ENCODE data around the gene FRMD5. TPM values are rescaled to one million over a fixed set of nuclear protein-coding genes. Genes with fewer than 3 reads are reported as not detected.
A peak's percentile ranks its signal among the peaks of the same experiment; 100 is the strongest.
"Not testable (repeated sequence)": the region's sequence is repeated elsewhere in the genome, so short reads cannot be mapped to it uniquely, and the experiment has no call there.

The FRMD5 gene
- total and polyA plus RNA-seq, 5 donors, result 20.8 to 88.6 (median 44.6) TPM

DNA sequence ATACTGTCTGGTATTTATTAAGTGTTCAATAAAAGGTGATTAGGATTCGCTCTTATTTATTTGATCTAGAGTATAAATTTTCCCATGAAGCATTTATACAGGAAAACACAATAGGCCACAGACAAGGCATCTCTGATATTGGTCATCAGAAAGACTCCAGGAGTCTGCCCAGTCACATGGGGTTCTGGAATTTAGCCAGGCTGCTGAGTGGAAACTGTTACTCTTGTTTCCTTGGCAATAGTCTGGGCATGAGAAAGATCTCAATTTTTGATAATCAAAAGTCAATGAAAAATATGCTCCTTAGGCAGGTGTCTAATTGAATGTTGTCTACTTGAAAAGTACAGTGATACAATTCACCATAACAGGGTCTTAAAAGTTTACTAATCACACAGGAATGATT lies 161.2 kb downstream of the FRMD5 start:
- Histone ChIP-seq H3K27ac (ENCODE audit: low read length) (no peak overlapping the region), H3K4me3 (ENCODE audit: low read length) (no peak overlapping the region), H3K9me3 (ENCODE audit: control insufficient read depth, low read length) (no peaks in the 10 kb centered on the region), H3K27me3 (ENCODE audit: control insufficient read depth, insufficient read depth) (no peaks in the 10 kb centered on the region), H3K4me1 (ENCODE audit: control insufficient read depth, insufficient read depth, low read length) (no peaks in the 10 kb centered on the region)
- WGBS, result 77% methylated on average over 1 of the region's 1 CpG
- ATAC-seq, result no peak
- intact Hi-C loops (cut with DNase I), result no loop called here
- peak in 1 of 3 donors; percentile 16 for DNase-seq

DNA sequence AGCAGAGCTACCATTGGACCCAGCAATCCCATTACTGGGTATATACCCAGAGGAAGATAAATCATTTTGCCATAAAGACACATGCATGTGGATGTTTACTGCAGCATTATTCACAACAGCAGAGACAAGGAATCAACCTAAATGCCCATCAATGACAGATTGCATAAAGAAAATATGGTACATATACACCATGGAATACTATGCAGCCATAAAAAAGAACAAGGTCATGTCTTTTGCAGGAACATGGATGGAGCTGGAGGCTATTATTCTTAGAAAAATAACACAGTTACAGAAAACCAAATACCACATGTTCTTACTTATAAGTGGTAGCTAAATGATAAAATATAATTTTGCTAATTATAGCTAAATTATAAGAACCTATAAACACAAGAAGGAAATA lies 162.3 kb downstream of the FRMD5 start:
- H3K4me3 ChIP-seq (ENCODE audit: low read length); DNase-seq; H3K9me3 ChIP-seq (ENCODE audit: control insufficient read depth, low read length); H3K27me3 ChIP-seq (ENCODE audit: control insufficient read depth, insufficient read depth); H3K27ac ChIP-seq (ENCODE audit: low read length); H3K4me1 ChIP-seq (ENCODE audit: control insufficient read depth, insufficient read depth, low read length); ATAC-seq; intact Hi-C loops (cut with DNase I): not testable (repeated sequence)

DNA sequence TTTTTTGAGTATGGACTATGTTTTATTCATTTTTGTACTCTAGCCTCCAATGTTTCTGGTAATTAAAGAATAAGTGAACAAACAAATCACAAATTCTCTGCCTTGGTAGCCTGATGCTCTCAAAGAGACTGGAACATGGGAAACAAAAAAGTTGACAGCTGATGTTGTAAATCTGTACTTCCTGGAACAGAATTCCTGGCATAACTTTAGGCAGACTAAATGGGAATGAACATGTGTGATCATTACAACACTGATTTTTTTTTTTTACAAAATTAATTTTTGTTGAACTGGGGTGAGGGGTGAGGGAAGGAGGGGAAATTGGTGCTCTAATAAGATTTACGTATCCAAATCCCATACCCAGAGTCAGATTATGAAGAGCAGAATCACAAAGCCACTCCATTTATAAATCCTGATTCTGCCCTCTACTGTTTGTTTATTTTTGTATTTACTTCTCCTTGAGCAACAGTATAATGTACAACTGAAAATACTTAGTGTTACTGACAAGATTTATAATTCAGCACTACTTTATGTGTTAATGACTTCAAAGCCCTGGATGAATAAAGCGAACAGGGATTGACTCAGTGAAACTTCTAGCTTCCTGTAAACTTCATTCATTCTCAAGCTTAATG lies 165.0 kb downstream of the FRMD5 start:
- Histone ChIP-seq H3K27ac (ENCODE audit: low read length) (no peak overlapping the region), H3K9me3 (ENCODE audit: control insufficient read depth, low read length) (no peaks in the 10 kb centered on the region), H3K4me1 (ENCODE audit: control insufficient read depth, insufficient read depth, low read length) (no peaks in the 10 kb centered on the region), H3K4me3 (ENCODE audit: low read length) (no peak overlapping the region), H3K27me3 (ENCODE audit: control insufficient read depth, insufficient read depth) (no peaks in the 10 kb centered on the region)
- DNase-seq, result no peak
- ATAC-seq, result peak in 1 of 2 donors; percentile 45
- intact Hi-C loops (cut with DNase I), result no loop called here
- 53% methylated on average over 2 of the region's 2 CpGs for WGBS

DNA sequence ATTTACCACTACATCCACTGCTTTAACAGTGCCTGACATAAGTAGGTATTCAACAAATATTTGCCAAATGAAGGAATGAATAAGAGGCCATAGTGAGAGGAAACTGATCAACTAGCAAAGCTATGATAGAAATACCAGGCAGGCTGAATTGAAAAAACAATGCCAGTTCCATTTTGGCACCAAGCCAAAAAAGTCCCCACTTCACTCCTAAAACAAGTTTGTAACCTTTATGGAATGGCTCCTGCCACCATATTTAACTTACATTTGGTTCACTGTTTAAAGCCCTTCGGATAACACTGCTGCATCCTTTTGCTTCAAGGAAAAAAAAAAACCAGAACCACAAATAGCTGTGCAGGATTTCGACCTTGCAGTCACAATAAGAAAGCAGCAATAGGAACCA lies 166.1 kb downstream of the FRMD5 start:
- no peak overlapping the region for H3K27ac ChIP-seq (ENCODE audit: low read length)
- H3K4me1 ChIP-seq (ENCODE audit: control insufficient read depth, insufficient read depth, low read length), result no peaks in the 10 kb centered on the region
- WGBS, result 60% methylated on average over 2 of the region's 2 CpGs
- no peak overlapping the region for H3K4me3 ChIP-seq (ENCODE audit: low read length)
- intact Hi-C loops (cut with DNase I), result no loop called here
- ATAC-seq, result no peak
- no peaks in the 10 kb centered on the region for H3K27me3 ChIP-seq (ENCODE audit: control insufficient read depth, insufficient read depth)
- H3K9me3 ChIP-seq (ENCODE audit: control insufficient read depth, low read length), result no peaks in the 10 kb centered on the region
- no peak for DNase-seq

DNA sequence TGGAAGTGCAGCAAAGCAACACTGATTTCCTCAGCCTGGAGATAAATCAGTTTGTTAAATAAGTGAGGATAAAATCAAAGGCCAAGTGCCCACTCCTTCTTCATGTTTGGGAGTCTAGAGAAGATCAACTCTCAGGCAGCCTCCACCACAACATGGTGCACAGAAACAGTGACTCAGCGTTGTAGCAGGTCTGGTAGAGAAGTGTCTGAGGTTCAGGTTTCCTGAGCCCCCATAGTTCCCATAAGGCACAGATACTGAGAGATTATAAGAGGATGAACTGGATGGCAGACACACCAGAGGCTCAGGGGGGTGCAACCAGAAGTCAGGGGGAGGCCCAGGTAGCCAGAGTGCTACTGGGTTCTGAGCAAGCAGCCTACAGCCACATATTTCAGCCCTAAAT lies 166.7 kb downstream of the FRMD5 start:
- Histone ChIP-seq H3K27ac (ENCODE audit: low read length) (no peak overlapping the region), H3K9me3 (ENCODE audit: control insufficient read depth, low read length) (no peaks in the 10 kb centered on the region), H3K4me3 (ENCODE audit: low read length) (no peak overlapping the region), H3K4me1 (ENCODE audit: control insufficient read depth, insufficient read depth, low read length) (no peaks in the 10 kb centered on the region), H3K27me3 (ENCODE audit: control insufficient read depth, insufficient read depth) (no peaks in the 10 kb centered on the region)
- ATAC-seq, result no peak
- intact Hi-C loops (cut with DNase I), result no loop called here
- 78% methylated on average over 1 of the region's 1 CpG for WGBS
- no peak for DNase-seq

DNA sequence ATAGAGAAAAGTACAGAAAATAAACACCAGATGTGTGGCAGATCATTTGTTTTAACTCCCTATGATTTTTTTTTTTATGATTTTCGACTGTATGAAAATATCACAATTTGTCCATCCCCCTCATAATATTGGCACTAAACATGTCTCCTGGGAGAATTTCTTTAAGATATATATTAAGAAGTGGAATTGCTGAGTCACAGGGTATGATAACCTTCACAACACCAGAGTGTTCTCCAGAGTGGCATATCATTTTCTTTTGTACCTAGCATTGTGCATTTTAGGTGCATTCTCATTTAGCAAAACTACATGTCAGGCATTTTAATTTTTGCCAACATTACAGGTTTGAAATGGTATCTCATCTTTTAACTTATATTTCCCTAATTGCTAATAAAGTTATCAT lies 170.9 kb downstream of the FRMD5 start:
- H3K4me1 ChIP-seq (ENCODE audit: control insufficient read depth, insufficient read depth, low read length), result no peaks in the 10 kb centered on the region
- DNase-seq, result no peak
- WGBS, result 62% methylated on average over 1 of the region's 1 CpG

DNA sequence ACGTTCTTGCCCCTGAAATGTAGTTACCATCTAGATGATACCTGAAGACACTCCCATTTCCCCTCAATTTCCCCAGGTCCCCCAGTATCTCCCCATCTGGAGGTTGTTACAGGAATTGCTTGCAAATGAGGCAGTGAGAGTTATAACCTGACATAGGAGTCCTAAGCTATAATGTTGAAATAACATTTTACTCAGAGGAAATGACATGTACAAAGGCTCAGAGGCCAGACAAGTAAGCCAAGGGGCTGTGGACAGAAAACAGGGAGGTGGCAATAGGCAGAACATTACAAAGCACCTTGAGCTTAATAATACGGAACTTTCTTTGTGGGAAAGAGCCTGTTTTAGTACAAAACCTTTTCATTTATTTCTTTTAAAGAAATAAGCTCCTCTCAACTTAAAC lies 171.9 kb downstream of the FRMD5 start:
- ATAC-seq, result no peak
- no peaks in the 10 kb centered on the region for H3K9me3 ChIP-seq (ENCODE audit: control insufficient read depth, low read length)
- no peaks in the 10 kb centered on the region for H3K4me1 ChIP-seq (ENCODE audit: control insufficient read depth, insufficient read depth, low read length)
- intact Hi-C loops (cut with DNase I), result no loop called here
- no peak overlapping the region for H3K4me3 ChIP-seq (ENCODE audit: low read length)
- WGBS, result 84% methylated on average over 2 of the region's 2 CpGs
- H3K27ac ChIP-seq (ENCODE audit: low read length), result no peak overlapping the region
- H3K27me3 ChIP-seq (ENCODE audit: control insufficient read depth, insufficient read depth), result no peaks in the 10 kb centered on the region
- no peak for DNase-seq

More for the DNA sequence above, 170.9 kb downstream of the FRMD5 start:
- intact Hi-C loops (cut with DNase I), result no loop called here
- ATAC-seq, result no peak
- H3K9me3 ChIP-seq (ENCODE audit: control insufficient read depth, low read length), result no peaks in the 10 kb centered on the region
- no peak overlapping the region for H3K27ac ChIP-seq (ENCODE audit: low read length)
- no peak overlapping the region for H3K4me3 ChIP-seq (ENCODE audit: low read length)
- H3K27me3 ChIP-seq (ENCODE audit: control insufficient read depth, insufficient read depth), result no peaks in the 10 kb centered on the region

DNA sequence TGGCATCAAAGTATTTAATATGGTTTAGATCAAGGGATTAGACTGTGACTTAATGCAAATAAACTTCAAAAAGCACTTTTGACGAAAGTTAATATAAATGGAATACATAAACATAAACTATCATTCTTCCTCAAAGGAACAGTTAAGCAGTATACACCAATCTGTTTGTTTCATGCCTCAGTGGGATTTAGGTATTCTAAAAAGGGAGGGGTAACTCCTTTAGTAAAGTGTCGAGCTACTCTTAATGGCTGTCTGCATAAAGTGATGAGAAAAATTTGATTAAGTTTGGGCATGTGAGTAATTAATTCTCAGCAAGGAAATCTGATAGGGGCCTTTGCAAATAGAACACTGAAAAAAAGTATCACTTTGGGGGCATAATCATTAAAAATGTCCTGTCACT lies 176.9 kb downstream of the FRMD5 start:
- 89% methylated on average over 2 of the region's 2 CpGs for WGBS
- ATAC-seq (no peak), DNase-seq (no peak)
- Histone ChIP-seq H3K4me1 (ENCODE audit: control insufficient read depth, insufficient read depth, low read length) (no peaks in the 10 kb centered on the region), H3K27ac (ENCODE audit: low read length) (no peak overlapping the region), H3K9me3 (ENCODE audit: control insufficient read depth, low read length) (no peaks in the 10 kb centered on the region), H3K27me3 (ENCODE audit: control insufficient read depth, insufficient read depth) (no peaks in the 10 kb centered on the region), H3K4me3 (ENCODE audit: low read length) (no peak overlapping the region)
- intact Hi-C loops (cut with DNase I), result no loop called here

DNA sequence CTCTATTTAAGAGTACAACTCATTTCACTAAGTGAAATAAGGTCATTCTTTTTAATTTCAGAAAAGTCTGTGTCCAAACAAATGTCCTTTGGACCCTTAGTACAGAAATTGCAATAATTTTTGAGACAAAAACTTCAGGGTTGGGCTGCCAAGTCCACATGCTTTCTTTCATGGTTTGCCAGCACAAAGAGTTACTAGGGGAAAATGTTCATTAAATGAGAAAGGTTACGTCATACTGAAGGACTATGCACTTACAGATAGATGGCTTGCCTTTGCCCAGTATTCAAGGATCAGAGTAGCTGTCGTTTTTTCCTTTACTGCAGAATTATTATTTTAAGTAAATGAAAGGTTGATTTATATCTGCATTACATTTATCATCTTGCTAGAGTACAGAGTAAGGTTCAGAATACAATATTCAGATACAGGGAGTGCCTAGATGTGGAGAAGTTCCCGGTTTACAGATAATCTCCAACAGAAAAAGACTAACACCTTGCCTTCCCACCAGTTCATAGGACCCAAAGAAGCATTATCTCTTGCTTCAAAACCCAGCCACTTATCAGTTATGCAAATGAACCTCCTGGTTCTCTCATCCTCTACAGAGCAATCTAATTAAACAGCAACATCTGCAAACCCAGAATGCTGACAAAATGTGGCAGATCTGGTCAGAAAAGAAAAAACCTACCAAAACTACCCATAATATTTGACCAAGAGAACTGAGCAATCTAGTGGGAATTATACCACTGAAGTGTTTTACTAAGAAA lies 179.3 kb downstream of the FRMD5 start:
- H3K9me3 ChIP-seq (ENCODE audit: control insufficient read depth, low read length), result no peaks in the 10 kb centered on the region
- WGBS, result 52% methylated on average over 3 of the region's 3 CpGs
- intact Hi-C loops (cut with DNase I), result no loop called here
- no peak for DNase-seq
- H3K4me1 ChIP-seq (ENCODE audit: control insufficient read depth, insufficient read depth, low read length), result no peaks in the 10 kb centered on the region
- ATAC-seq, result no peak
- H3K4me3 ChIP-seq (ENCODE audit: low read length), result no peak overlapping the region
- H3K27ac ChIP-seq (ENCODE audit: low read length), result no peak overlapping the region
- H3K27me3 ChIP-seq (ENCODE audit: control insufficient read depth, insufficient read depth), result no peaks in the 10 kb centered on the region

DNA sequence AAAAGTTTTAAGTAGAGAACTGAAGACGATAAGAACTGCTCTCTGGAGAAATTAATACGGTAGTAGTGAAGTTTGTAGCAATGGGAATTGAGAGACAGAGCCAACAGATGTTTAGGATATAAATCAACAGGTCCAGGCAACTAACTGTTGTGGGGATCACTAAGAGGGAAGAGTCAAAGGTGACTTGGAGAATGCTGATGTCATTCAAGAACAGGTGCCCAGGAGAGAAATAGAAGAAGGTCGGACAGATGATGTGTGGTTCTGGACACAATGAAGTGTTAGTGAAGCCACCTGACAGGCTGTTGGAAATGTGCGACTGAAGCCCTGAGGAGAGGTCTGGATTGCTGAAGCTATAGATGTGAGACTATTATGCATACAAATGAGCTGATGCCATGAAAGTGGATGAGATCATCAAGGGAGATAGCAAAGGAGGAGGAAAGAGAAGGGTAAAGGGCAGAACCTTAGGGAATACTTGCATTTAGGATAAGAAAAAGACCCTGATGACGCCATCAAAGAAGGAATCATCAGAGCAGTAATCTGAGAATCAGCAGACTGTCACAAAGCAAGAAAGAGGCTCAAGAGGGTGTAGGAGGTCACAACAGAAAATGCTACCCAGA lies 183.7 kb downstream of the FRMD5 start:
- intact Hi-C loops (cut with DNase I), result no loop called here
- ATAC-seq, result no peak
- Histone ChIP-seq H3K4me1 (ENCODE audit: control insufficient read depth, insufficient read depth, low read length) (no peaks in the 10 kb centered on the region), H3K27ac (ENCODE audit: low read length) (no peak overlapping the region), H3K9me3 (ENCODE audit: control insufficient read depth, low read length) (no peaks in the 10 kb centered on the region), H3K4me3 (ENCODE audit: low read length) (no peak overlapping the region), H3K27me3 (ENCODE audit: control insufficient read depth, insufficient read depth) (no peaks in the 10 kb centered on the region)
- 68% methylated on average over 5 of the region's 5 CpGs for WGBS
- no peak for DNase-seq

DNA sequence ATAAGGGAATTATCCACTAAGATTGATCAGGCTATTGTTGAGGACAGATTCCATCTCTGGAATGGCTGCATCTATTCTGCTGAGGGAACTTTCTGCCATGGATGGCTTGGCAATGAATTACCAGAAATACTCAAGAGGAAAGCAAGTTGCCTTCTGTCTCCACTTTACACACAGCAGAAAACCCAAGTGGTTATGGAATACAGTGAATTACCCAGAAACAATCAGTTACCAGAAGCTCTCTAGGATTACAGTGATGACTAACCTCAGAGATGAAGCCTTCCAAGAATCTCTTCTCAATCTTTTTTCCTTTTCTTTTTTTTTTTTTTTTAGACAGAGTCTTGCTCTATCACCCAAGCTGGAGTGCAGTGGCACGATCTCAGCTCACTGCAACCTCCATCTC lies 185.0 kb downstream of the FRMD5 start:
- H3K4me1 ChIP-seq (ENCODE audit: control insufficient read depth, insufficient read depth, low read length), result no peaks in the 10 kb centered on the region
- H3K4me3 ChIP-seq (ENCODE audit: low read length), result no peak overlapping the region
- ATAC-seq (no peak), DNase-seq (no peak)
- intact Hi-C loops (cut with DNase I), result no loop called here
- WGBS, result 62% methylated on average over 1 of the region's 1 CpG
- no peaks in the 10 kb centered on the region for H3K27me3 ChIP-seq (ENCODE audit: control insufficient read depth, insufficient read depth)
- no peak overlapping the region for H3K27ac ChIP-seq (ENCODE audit: low read length)
- no peaks in the 10 kb centered on the region for H3K9me3 ChIP-seq (ENCODE audit: control insufficient read depth, low read length)

All from right cardiac atrium (tissue), 5 donors.